ENCODE measurements around the gene SIPA1. TPM values are rescaled to one million over a fixed set of nuclear protein-coding genes. Genes with fewer than 3 reads are reported as not detected.

Gene SIPA1
- total and polyA plus RNA-seq, 2 of the 13 experiments (the other 11 are each of a cell fraction or from before 2014, with no cell fraction given), result 5.8 to 7.7 TPM

GRCh38 chr11:65639623-65640482, 2.0 kb downstream of the SIPA1 start (continued):
- TF ChIP-seq ZNF503 (CRISPR knock-in tag; IDR thresholded peaks at IDR 0.05) (no peak), ZNF558 (CRISPR knock-in tag; IDR thresholded peaks at IDR 0.05; ENCODE audit: borderline replicate concordance) (no peak)

GRCh38 chr11:65640483-65641296, 2.8 kb downstream of the SIPA1 start:
- in situ Hi-C loops (cut with HindIII; ENCODE audit: extremely low pct_ligation_motif_present, low pct_unique_long_range_greater_than_20kb) (no loop called here), intact Hi-C loops (cut with micrococcal nuclease; ENCODE audit: unreplicated experiment) (no loop called here)
- Histone ChIP-seq H3K9me3 (ENCODE audit: low read length) (no peaks in the 10 kb centered on the region), H3K36me3 (replicated peaks in 1 of 2; ENCODE audit: control insufficient read depth in 1 of 2, insufficient read depth in 2 of 2, low read length in 2 of 2) (peaks cover 2 to 15% of the 10 kb centered on the region in 2 experiments; a peak in 2 of 5 replicates), H3K27ac (ENCODE audit: extremely low read length, insufficient read depth, low read length) (no peak overlapping the region), H3K4me3 (replicated peaks in 1 of 3; ENCODE audit: insufficient read depth in 1 of 3, low read depth in 2 of 3, low read length in 3 of 3) (no peak overlapping the region), H4K20me1 (ENCODE audit: insufficient read depth, low read length) (no peaks in the 10 kb centered on the region), H3K4me2 (ENCODE audit: low read depth, low read length) (no peak overlapping the region), H3K4me1 (ENCODE audit: insufficient read depth, low read length) (peaks cover 50% of the 10 kb centered on the region), H3K27me3 (ENCODE audit: control insufficient read depth in 1 of 2, insufficient read depth in 2 of 2, low read length in 2 of 2) (no peaks in the 10 kb centered on the region), H3K79me2 (ENCODE audit: insufficient read depth, low read length) (no peaks in the 10 kb centered on the region), H2AFZ (ENCODE audit: low read length) (no peak overlapping the region), H3K9ac (ENCODE audit: insufficient read depth, low read depth, low read length) (no peak overlapping the region)
- POLR2A ChIA-PET, result interaction anchor here (1.3 to 2.1 kb wide), 2 partner anchors 11 to 24 kb away, joined by 3 to 6 read pairs; no protein-coding TSS in a partner anchor
- FAIRE-seq (no peak), ATAC-seq (no peak), DNase-seq (ENCODE audit: low spot score) (no peak)
- CTCF ChIA-PET (ENCODE audit: low intra/inter-chr PET ratio, low total read pairs), result no interaction called here
- WGBS (ENCODE audit: low lambda C conversion rate), result 98% methylated on average over 10 of the region's 35 CpGs
- no TSS peak for BruUV-seq (replicated peaks)
- TF ChIP-seq ZNF777 (CRISPR knock-in tag; IDR thresholded peaks at IDR 0.05), result no peak
- no peak for TF ChIP-seq ZNF691 (CRISPR knock-in tag; IDR thresholded peaks at IDR 0.05; ENCODE audit: borderline replicate concordance, low read depth)
- TF ChIP-seq REST (IDR thresholded peaks at IDR 0.05; ENCODE audit: borderline replicate concordance in 1 of 2, low read depth in 1 of 2, low read length in 2 of 2), result no peak
- TF ChIP-seq TOE1 (CRISPR knock-in tag; IDR thresholded peaks at IDR 0.05), result no peak
- no peak for TF ChIP-seq TGIF2 (CRISPR knock-in tag; IDR thresholded peaks at IDR 0.05)
- no peak for TF ChIP-seq NFE2 (CRISPR knock-in tag; IDR thresholded peaks at IDR 0.05)
- no peak for TF ChIP-seq TEAD2 (CRISPR knock-in tag; IDR thresholded peaks at IDR 0.05)
- TF ChIP-seq PBX2 (CRISPR knock-in tag; IDR thresholded peaks at IDR 0.05), result no peak
- TF ChIP-seq SIN3B (IDR thresholded peaks at IDR 0.05; ENCODE audit: low read length), result no peak
- TF ChIP-seq SMARCE1 (IDR thresholded peaks at IDR 0.05; ENCODE audit: borderline replicate concordance), result no peak
- no peak for TF ChIP-seq ZMYM3 (CRISPR knock-in tag; IDR thresholded peaks at IDR 0.05)
